C4-2B (cell line): ENCODE results near the gene UNCX.

ENCODE experiments used
- CTCF ChIP-seq: fragments of 450-650 bp; conservative IDR thresholded peaks from 2 replicates; pipeline ENCODE4 v1.5.1; 2017; ENCODE audit warnings: mild to moderate bottlenecking
- ZFX ChIP-seq: fragments of 450-650 bp; IDR thresholded peaks from 2 replicates; pipeline ENCODE4 v1.6.1; 2017

- TF ChIP-seq CTCF (no peak), ZFX (no peak)
Observed at GRCh38 chr7:1232103-1232466, 587 bp upstream of the UNCX start.
